GM23338 (cell line): Measurements from ENCODE around the gene ARHGEF10L.

ENCODE experiments used
- CREB1 ChIP-seq: fragments of 250-450 bp; sonication (Bioruptor Pico); IDR thresholded peaks from 2 replicates; pipeline ENCODE4 v1.5.0; 2020; ENCODE audit warnings: low read depth, mild to moderate bottlenecking, moderate library complexity
- EZH2 ChIP-seq: fragments of 200-600 bp; sonication (generic); IDR thresholded peaks from one replicate; pipeline ENCODE4 v1.8.0; 2017; ENCODE audit warnings: antibody characterized with exemption, mild to moderate bottlenecking, low read depth; ENCODE audit not compliant: unreplicated experiment
- EZH2phosphoT487 ChIP-seq: fragments of 200-600 bp; sonication (generic); IDR thresholded peaks from one replicate; pipeline ENCODE4 v1.8.1; 2018; ENCODE audit warnings: antibody characterized with exemption; ENCODE audit not compliant: unreplicated experiment
- JUNB ChIP-seq: IDR thresholded peaks from one replicate; pipeline ENCODE4 v1.6.1; 2016; ENCODE audit warnings: antibody characterized with exemption; ENCODE audit not compliant: unreplicated experiment
- NANOG ChIP-seq: IDR thresholded peaks from 2 replicates; pipeline ENCODE4 v1.6.1; 2016; ENCODE audit warnings: antibody characterized with exemption, borderline replicate concordance
- POLR2AphosphoS5 ChIP-seq: IDR thresholded peaks from 2 replicates; pipeline ENCODE4 v1.6.1; 2016; ENCODE audit warnings: antibody characterized with exemption, low read depth
- STAT1 ChIP-seq: IDR thresholded peaks from one replicate; pipeline ENCODE4 v1.6.1; 2016; ENCODE audit warnings: antibody characterized with exemption; ENCODE audit not compliant: unreplicated experiment
- ZNF114 ChIP-seq: fragments of 250-450 bp; sonication (Bioruptor Pico); IDR thresholded peaks from 2 replicates; pipeline ENCODE4 v1.5.0; 2020; ENCODE audit warnings: mild to moderate bottlenecking, moderate library complexity
- ZNF331 ChIP-seq: fragments of 250-450 bp; sonication (Bioruptor Pico); IDR thresholded peaks from 2 replicates; pipeline ENCODE4 v1.5.0; 2020; ENCODE audit warnings: low read depth, mild to moderate bottlenecking, moderate library complexity
- TF ChIP-seq, protein P1 (sequence below), 2 experiments: fragments of 200-600 bp in 1 of 2; sonication (generic) in 1 of 2; conservative IDR thresholded peaks; 2 replicates each; pipeline versions ENCODE4 v1.5.1 to v1.6.1; 2016 to 2017; ENCODE audit warnings: antibody characterized with exemption in 2 of 2, low read depth in 2 of 2, mild to moderate bottlenecking in 2 of 2, moderate library complexity in 1 of 2
- TF ChIP-seq, protein P2 (sequence below): IDR thresholded peaks from one replicate; pipeline ENCODE4 v1.6.1; 2018; ENCODE audit warnings: antibody characterized with exemption; ENCODE audit not compliant: unreplicated experiment
- TF ChIP-seq, protein P3 (sequence below): fragments of 250-450 bp; sonication (Bioruptor Pico); IDR thresholded peaks from 2 replicates; pipeline ENCODE4 v1.5.0; 2020; ENCODE audit warnings: mild to moderate bottlenecking, moderate library complexity
- TF ChIP-seq, protein P4 (sequence below): IDR thresholded peaks from 2 replicates; pipeline ENCODE4 v1.6.1; 2016; ENCODE audit warnings: antibody characterized with exemption

DNA sequence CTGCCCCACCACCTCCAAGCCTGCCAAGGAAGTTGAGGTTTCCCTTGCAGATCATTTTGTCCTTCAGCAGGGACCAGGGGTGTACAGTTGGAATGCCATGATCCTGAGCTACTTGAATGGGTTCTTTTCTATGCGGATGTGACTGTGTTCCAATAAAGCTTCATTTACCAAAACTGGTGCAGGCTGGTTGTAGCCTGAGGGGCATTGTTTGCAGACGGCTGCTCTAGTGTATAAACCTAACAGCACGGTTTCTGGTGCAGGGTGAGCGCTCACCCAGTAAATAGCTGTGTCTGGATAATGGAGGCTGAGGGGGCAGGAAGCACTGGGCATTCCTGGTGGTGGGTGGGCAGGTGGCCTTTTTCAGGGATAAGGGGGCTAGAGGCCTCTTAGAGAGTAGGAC lies 142.9 kb downstream of the ARHGEF10L start:
- TF ChIP-seq, protein P1, sequence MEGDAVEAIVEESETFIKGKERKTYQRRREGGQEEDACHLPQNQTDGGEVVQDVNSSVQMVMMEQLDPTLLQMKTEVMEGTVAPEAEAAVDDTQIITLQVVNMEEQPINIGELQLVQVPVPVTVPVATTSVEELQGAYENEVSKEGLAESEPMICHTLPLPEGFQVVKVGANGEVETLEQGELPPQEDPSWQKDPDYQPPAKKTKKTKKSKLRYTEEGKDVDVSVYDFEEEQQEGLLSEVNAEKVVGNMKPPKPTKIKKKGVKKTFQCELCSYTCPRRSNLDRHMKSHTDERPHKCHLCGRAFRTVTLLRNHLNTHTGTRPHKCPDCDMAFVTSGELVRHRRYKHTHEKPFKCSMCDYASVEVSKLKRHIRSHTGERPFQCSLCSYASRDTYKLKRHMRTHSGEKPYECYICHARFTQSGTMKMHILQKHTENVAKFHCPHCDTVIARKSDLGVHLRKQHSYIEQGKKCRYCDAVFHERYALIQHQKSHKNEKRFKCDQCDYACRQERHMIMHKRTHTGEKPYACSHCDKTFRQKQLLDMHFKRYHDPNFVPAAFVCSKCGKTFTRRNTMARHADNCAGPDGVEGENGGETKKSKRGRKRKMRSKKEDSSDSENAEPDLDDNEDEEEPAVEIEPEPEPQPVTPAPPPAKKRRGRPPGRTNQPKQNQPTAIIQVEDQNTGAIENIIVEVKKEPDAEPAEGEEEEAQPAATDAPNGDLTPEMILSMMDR (conservative IDR thresholded peaks at IDR 0.05; ENCODE audit: low read depth in 2 of 2): no peak
- TF ChIP-seq EZH2phosphoT487 (no peak), ZNF114 (no peak), JUNB (no peak), POLR2AphosphoS5 (no peak), STAT1 (no peak), EZH2 (no peak), CREB1 (CRISPR knock-in tag) (no peak), ZNF331 (CRISPR knock-in tag) (no peak), NANOG (no peak)
- TF ChIP-seq, protein P2, sequence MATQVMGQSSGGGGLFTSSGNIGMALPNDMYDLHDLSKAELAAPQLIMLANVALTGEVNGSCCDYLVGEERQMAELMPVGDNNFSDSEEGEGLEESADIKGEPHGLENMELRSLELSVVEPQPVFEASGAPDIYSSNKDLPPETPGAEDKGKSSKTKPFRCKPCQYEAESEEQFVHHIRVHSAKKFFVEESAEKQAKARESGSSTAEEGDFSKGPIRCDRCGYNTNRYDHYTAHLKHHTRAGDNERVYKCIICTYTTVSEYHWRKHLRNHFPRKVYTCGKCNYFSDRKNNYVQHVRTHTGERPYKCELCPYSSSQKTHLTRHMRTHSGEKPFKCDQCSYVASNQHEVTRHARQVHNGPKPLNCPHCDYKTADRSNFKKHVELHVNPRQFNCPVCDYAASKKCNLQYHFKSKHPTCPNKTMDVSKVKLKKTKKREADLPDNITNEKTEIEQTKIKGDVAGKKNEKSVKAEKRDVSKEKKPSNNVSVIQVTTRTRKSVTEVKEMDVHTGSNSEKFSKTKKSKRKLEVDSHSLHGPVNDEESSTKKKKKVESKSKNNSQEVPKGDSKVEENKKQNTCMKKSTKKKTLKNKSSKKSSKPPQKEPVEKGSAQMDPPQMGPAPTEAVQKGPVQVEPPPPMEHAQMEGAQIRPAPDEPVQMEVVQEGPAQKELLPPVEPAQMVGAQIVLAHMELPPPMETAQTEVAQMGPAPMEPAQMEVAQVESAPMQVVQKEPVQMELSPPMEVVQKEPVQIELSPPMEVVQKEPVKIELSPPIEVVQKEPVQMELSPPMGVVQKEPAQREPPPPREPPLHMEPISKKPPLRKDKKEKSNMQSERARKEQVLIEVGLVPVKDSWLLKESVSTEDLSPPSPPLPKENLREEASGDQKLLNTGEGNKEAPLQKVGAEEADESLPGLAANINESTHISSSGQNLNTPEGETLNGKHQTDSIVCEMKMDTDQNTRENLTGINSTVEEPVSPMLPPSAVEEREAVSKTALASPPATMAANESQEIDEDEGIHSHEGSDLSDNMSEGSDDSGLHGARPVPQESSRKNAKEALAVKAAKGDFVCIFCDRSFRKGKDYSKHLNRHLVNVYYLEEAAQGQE: no peak
- TF ChIP-seq, protein P3, sequence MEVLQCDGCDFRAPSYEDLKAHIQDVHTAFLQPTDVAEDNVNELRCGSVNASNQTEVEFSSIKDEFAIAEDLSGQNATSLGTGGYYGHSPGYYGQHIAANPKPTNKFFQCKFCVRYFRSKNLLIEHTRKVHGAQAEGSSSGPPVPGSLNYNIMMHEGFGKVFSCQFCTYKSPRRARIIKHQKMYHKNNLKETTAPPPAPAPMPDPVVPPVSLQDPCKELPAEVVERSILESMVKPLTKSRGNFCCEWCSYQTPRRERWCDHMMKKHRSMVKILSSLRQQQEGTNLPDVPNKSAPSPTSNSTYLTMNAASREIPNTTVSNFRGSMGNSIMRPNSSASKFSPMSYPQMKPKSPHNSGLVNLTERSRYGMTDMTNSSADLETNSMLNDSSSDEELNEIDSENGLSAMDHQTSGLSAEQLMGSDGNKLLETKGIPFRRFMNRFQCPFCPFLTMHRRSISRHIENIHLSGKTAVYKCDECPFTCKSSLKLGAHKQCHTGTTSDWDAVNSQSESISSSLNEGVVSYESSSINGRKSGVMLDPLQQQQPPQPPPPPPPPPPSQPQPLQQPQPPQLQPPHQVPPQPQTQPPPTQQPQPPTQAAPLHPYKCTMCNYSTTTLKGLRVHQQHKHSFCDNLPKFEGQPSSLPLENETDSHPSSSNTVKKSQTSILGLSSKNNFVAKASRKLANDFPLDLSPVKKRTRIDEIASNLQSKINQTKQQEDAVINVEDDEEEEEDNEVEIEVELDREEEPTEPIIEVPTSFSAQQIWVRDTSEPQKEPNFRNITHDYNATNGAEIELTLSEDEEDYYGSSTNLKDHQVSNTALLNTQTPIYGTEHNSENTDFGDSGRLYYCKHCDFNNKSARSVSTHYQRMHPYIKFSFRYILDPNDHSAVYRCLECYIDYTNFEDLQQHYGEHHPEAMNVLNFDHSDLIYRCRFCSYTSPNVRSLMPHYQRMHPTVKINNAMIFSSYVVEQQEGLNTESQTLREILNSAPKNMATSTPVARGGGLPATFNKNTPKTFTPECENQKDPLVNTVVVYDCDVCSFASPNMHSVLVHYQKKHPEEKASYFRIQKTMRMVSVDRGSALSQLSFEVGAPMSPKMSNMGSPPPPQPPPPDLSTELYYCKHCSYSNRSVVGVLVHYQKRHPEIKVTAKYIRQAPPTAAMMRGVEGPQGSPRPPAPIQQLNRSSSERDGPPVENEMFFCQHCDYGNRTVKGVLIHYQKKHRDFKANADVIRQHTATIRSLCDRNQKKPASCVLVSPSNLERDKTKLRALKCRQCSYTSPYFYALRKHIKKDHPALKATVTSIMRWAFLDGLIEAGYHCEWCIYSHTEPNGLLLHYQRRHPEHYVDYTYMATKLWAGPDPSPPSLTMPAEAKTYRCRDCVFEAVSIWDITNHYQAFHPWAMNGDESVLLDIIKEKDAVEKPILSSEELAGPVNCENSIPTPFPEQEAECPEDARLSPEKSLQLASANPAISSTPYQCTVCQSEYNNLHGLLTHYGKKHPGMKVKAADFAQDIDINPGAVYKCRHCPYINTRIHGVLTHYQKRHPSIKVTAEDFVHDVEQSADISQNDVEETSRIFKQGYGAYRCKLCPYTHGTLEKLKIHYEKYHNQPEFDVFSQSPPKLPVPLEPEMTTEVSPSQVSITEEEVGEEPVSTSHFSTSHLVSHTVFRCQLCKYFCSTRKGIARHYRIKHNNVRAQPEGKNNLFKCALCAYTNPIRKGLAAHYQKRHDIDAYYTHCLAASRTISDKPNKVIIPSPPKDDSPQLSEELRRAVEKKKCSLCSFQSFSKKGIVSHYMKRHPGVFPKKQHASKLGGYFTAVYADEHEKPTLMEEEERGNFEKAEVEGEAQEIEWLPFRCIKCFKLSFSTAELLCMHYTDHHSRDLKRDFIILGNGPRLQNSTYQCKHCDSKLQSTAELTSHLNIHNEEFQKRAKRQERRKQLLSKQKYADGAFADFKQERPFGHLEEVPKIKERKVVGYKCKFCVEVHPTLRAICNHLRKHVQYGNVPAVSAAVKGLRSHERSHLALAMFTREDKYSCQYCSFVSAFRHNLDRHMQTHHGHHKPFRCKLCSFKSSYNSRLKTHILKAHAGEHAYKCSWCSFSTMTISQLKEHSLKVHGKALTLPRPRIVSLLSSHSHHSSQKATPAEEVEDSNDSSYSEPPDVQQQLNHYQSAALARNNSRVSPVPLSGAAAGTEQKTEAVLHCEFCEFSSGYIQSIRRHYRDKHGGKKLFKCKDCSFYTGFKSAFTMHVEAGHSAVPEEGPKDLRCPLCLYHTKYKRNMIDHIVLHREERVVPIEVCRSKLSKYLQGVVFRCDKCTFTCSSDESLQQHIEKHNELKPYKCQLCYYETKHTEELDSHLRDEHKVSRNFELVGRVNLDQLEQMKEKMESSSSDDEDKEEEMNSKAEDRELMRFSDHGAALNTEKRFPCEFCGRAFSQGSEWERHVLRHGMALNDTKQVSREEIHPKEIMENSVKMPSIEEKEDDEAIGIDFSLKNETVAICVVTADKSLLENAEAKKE (CRISPR knock-in tag): no peak
- TF ChIP-seq, protein P4, sequence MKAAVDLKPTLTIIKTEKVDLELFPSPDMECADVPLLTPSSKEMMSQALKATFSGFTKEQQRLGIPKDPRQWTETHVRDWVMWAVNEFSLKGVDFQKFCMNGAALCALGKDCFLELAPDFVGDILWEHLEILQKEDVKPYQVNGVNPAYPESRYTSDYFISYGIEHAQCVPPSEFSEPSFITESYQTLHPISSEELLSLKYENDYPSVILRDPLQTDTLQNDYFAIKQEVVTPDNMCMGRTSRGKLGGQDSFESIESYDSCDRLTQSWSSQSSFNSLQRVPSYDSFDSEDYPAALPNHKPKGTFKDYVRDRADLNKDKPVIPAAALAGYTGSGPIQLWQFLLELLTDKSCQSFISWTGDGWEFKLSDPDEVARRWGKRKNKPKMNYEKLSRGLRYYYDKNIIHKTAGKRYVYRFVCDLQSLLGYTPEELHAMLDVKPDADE: no peak
